Measurements from ENCODE around the gene PAPPA2.

The PAPPA2 gene

DNA sequence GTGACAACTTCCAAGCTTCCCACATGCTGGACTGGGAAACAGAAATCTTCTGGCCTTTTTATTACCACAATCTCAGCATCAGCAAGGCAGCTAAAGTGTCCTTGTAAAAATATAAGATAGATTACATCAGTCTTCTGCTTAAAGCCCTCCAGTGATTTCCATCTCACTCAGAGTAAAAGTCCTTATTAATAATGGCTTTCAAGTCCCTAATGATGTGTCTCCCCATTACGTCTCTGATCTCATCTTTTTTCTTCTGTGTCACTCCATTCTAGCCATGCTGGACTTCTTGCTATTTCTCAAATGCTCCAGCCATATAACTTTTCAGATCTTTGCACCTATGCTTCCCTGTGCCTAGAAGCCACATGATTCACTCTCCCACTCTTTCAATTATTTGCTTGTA is 22.1 kb downstream of the PAPPA2 start:
- in situ Hi-C loops (cut with MboI; ENCODE audit: low sequenced_read_pairs) = no loop called here

DNA sequence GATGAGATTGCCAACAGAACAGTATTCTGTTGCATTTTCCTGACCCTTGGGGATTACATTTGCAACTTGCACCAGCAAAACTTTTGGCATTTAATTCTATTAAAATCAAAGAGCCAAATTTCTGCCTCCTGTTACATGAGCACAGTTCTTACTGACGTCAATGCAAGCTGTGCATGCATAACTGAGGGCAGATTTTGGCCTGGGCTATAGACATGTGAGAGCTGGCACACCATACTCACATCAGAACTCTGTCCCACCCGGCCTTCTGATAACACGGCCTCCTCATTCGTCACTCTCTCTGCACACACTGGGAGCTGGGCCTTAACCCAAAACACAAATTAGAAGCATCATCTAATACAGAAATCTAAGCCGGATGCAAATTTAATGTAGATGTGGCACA is 31.5 kb downstream of the PAPPA2 start:
- in situ Hi-C loops (cut with MboI; ENCODE audit: low sequenced_read_pairs) = no loop called here

DNA sequence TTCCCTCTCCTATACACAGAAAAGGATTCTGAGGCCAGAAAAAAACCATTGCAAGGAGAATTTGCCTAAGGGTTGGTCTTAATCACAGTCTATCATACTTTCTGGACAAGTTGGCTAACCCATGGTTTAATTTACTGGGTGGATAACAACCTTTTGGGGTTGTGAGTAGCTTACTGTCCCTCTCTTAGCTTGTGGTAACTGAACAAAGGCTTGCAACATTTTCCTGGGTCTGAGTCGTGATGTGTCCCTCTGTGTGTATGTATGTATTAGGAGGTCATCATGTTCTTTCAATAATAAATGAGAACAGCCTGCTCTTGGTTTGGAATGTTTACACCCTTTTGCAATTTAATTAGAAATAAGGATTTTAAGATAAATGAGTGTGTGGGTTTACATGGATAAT is 36.7 kb downstream of the PAPPA2 start:
- in situ Hi-C loops (cut with MboI; ENCODE audit: low sequenced_read_pairs) = no loop called here

DNA sequence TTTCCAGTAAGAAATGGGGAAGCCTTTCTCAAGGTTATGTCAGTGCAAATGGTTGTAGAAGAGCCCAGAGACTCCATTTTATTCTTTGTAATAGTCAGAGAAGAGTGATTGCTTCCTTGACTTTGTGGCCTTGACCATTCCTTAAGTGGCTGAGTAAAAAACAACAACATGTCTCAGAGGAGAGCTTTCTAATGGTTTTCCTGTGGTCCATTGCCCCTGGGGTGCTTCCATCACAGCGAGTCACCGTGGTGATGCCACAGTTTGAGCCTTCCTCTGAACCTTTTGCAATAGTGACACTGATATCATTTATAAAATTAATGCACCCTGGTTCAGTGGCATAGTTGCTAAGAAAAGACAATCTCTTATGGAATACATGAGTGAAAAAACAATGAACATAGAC is 38.6 kb downstream of the PAPPA2 start:
- in situ Hi-C loops (cut with MboI; ENCODE audit: low sequenced_read_pairs) = no loop called here

DNA sequence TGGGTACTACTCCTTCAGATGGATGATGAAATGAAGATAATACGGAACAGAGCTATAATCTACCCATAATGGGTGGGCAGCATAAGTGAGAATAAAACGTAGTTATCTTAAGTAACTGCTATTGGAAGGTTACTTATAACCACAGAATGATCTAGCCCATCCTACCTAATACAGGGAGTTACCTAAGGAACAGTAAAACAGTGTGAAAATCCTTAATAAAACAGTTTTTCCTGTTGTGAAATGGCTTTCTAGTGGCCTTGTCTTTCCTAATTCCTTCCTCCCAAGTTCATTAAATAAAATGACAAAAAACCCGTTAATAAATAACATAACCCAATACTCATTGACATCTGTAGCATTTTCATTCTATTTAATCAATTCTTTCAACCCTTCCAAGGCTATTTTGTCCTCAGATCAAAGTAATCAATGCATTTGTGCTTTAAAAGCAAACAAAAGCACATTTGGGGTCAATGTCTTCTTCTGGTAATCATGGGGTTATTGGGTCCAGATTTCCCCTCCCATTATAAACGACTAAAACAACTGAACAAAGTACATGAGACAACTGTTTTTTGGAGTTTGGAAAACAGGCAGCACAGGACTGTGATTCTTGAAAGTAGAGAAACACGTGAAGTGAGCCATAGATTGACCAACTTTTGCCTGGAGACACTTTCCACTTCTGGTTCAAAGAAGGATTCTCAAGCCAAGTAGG is 42.0 kb downstream of the PAPPA2 start:
- in situ Hi-C loops (cut with MboI; ENCODE audit: low sequenced_read_pairs) = no loop called here

DNA sequence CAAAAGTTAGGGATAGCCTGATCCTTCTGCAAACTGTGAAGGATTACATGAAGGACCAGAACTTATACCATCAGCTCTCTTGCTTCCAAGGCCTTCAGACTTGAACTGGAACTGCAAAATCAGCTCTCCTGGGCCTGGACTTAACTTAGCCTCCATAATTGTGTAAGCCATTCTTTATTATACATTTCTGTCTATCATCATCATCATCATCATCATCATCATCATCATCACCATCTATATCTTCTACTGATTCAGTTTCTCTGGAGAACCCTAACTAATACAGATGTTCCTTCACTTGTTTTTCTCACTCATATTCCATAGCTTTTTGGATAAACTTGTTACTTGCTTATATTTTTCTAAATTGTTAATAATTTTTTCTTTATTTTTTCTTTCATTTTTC is 50.0 kb downstream of the PAPPA2 start:
- in situ Hi-C loops (cut with MboI; ENCODE audit: low sequenced_read_pairs) = no loop called here

DNA sequence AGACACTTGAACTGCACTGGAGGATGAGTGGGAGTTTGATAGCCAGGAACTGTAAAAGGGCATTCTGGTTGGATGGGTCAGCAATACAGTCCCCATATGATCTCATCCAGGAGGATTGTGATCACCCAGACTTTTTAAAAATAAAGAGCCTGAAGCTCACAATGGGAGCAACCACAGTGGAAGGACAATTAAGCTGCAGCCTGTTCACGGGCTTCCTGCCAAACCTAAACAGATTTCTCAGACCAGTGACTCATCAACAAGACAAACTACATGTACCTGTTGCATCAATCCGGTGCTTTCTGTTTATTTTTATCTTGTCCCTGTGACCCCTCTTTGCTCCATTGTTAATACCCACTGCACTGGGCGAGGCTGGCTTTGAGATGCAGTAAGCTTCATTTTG is 52.3 kb downstream of the PAPPA2 start:
- in situ Hi-C loops (cut with MboI; ENCODE audit: low sequenced_read_pairs) = no loop called here

DNA sequence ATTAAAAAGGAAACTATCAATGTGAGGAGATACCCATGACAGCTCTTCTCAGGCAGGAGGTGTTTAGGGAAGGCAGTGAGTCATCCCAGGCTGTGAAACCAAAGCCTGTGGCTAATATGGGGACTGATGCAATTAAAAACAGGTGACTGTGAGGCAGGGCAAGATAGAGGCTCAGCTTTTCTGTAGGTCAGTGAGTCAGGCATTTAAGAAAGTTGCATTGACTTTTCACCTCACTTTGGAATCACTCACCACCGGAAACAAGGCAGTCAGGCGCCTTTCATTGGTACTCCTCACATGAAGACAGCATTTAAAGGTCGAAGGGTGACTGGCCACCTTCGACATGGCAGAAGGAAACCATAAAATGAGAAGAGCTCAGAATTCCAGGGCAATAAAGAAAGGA is 54.5 kb downstream of the PAPPA2 start:
- in situ Hi-C loops (cut with MboI; ENCODE audit: low sequenced_read_pairs) = no loop called here

DNA sequence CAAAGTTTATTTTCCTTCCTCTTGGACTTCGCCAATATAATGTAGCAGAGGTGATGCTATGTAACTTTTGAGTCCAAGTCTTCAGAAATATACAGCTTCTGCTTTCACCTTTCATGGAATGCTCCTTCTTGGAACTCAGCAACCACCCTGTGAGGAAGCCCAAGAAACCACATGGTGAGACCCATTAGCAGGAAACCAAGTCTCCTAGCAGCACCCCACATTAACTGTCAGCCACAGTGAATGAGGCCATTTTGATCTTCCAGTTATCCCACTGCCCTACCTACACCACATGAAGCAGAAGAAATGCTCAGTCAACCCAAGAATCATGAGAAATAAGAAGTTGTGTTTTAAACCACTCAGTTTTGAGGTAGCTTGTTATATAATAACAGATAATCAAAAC is 58.2 kb downstream of the PAPPA2 start:
- in situ Hi-C loops (cut with MboI; ENCODE audit: low sequenced_read_pairs) = no loop called here

DNA sequence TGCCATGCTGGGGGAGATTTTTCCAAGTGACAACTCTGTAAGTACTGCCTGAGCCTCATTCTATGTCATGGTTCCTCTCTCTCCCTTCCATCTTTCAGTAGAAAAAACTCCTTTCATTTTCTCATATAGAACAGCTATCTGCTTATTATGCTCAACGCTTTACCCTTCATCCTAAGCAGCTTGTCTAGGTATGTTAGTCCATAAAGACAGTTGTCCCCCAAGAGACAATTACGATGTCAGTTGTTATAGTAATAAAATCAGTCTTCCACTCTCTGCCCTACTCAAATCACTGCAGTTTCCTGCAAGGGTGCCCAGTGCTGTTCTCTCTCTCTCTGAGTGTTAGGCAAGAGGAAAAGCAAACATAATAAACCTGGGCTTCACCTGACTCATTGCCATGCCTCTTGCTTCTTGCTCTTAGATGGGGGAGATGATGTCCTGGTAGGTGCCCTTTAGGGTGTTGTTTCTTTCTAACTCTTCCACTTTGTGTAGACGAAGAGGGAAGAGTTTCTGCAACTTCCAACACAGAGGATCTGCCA is 59.4 kb downstream of the PAPPA2 start:
- in situ Hi-C loops (cut with MboI; ENCODE audit: low sequenced_read_pairs) = no loop called here

DNA sequence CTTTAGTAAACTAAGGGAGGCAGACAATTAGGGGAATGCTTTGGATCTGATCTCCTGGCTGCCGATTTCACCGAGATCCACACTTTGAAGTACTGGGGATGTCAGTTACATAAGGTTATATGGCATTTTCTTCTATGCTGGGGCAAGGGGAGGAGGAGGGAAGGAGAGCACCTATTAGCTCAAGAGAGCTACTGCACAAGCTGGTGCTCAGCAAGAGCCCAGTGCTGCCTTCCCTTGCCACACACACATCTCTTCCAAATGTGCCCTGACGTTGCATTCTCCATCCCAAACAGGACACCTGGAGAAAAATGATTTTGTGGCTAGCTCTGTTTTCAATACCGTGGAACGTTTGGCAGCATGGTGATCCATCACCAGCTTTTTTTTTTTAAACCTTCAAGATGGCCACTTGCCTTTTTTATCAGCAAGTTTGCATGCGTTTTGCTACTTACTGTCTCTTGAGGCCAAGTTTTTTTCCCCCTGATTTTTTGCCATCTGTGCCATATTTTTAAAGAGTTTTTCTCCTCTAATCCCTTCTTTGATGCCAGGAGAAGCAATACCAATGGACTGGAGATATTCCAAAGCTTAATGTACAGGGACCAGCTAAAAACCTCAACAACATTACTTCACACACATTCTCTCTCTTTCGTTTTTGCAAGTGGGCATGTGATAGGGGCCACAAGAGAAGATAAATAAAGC is 66.6 kb downstream of the PAPPA2 start:
- in situ Hi-C loops (cut with MboI; ENCODE audit: low sequenced_read_pairs) = no loop called here

DNA sequence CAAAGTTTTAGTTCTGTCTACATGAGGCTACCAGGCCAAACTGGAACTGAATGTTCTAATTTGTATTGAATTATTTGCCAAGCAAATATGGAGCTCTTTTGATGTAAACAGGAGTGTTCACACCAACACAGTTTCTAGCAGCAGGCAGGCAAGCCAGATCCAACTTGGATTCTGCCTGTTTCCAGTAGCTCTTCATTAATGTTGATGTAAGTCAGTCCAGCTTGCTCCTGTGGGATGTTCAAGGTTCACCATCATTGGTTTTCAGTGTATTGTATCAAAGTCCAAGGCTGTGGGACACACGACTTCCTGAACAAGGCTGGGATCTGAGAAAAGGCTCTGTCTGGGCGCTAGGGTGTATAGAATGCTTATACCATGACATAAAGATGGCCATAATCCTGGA is 68.1 kb downstream of the PAPPA2 start:
- in situ Hi-C loops (cut with MboI; ENCODE audit: low sequenced_read_pairs) = no loop called here

DNA sequence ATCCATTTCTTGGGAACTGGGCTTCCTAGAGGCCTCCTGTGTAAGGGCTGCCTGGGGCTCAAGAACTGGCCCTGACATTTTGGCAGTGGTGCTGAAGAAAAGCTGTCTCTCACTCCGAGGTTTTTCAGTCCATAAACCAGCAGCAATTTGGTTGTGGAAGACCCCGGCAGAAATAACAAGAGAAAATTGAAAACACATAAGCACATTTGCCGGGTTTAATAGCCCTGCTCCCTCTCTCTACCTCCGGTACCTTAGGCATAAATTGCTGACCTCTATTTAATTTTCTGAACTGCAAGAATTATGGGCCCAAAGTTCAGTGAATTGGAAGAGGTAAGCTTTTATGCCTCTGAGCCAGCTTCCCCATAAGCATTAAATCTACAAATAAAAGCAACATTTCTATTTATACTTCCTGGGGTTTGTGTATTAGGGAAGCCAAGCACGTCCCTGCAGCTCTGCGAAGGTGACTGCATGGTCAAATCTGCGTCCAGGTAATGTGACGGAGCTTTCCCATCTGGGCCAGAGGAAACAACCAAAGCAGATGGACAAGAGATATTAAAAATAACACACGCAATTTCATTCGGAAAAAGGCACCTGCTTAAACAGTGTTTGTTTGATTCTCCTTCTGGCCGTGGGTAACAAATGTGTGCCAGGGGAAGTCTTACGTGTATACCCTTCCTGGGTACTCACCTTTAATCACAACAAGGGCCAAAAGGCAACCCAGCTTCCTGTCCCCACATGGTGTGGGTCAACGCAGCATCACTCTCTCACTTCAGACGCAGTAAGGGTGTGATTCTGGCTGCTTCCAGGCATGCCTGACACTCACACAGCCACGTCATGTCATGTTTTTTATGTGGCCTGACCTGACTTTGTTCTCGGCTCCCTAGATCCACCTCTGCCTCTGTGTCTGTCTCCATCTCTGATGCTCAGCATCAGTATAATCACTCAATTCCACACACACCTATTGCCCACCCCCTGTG is 69.2 kb downstream of the PAPPA2 start:
- in situ Hi-C loops (cut with MboI; ENCODE audit: low sequenced_read_pairs) = no loop called here

DNA sequence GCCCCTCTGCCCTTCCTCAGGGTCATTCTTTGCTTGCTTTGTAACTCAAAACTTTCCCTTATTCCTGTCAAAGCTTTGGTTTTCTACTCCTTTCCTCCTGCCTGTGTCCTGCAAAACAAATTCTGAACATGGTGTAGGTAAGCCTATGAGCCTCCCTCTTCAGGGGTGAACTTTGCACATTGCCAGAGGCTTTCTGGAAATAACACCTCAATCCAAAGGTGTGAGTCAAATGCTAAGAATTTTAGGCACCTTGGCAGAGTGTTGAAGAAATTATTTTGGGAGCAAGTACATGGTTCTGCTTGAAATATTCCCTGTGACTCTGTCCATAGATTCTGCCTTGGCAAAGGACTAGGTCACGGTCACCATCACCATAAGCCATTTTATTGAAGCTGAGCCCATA is 70.0 kb downstream of the PAPPA2 start:
- in situ Hi-C loops (cut with MboI; ENCODE audit: low sequenced_read_pairs) = no loop called here

DNA sequence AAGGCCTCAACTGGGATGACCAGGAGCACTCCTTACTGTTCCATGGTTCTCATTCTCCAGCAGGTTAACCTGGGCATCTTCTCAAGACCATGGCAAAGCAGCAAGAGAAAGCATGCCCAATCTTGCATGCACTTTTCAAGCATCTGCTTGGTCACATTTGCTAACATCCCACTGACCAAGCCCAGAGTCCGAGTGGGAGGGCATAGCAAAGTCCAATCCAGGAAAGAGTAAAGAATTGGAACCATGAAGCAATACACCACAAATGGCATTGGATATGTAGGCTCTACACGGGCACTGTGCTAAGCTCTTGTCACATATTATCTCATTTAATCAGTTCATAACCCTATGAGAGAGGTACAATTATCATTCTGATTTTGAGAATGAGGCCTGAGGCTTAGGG is 73.6 kb downstream of the PAPPA2 start:
- in situ Hi-C loops (cut with MboI; ENCODE audit: low sequenced_read_pairs) = no loop called here

DNA sequence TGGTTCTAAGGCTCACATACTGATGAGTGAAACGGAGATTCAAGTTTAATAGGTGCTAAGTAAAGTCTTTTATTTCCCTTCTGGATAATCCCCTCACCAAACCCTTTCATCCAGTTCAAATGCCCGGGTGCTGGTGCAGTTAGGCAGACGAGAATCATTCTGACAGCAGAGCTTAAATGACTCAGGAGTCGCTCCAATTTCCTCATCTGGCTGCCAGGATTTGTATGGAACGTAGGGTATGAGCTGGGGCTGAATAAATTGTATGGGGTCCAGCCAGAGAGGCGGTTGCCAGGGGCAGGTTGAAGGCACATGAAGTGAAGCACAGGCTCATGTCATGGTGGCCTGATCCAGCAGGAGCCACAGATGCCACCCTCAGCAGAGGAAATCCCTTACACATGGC is 76.0 kb downstream of the PAPPA2 start:
- in situ Hi-C loops (cut with MboI; ENCODE audit: low sequenced_read_pairs) = no loop called here

DNA sequence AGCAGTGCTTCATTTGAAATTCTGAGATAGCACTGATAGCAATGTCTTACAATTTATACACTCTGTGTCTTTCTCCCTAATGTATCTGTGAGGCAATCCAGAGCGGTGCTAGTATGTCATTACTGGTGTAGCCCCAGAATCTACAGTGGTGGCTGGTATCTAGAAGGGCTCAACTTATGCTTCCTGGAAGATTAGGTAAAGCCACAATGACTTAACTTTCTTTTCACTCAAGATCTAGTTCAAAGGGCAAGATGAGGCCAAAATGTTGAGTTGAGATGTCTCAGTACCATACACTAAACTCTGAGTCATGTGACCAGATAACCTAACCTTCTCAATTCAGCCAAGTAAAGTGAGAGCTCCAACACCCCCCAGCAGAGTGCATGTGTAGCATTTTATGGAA is 77.5 kb downstream of the PAPPA2 start:
- in situ Hi-C loops (cut with MboI; ENCODE audit: low sequenced_read_pairs) = no loop called here

DNA sequence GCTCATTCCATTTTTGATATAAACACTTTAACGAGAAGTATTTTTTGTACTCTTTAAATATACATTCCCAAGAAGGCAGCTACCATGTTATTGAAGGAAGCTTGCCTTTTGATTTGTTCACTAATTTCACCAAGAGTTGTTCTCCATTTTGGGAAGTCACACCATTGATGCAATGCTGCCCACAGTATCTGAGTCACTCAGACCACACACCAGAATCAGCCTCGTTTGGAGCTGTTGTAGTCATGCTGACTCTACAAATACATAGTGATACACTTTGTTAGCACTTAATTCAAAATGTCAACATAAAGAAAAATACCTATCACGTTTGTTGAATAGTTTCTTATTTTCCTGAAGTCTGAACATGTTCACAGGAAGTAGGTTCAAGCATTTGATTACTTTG is 78.7 kb downstream of the PAPPA2 start:
- in situ Hi-C loops (cut with MboI; ENCODE audit: low sequenced_read_pairs) = no loop called here

DNA sequence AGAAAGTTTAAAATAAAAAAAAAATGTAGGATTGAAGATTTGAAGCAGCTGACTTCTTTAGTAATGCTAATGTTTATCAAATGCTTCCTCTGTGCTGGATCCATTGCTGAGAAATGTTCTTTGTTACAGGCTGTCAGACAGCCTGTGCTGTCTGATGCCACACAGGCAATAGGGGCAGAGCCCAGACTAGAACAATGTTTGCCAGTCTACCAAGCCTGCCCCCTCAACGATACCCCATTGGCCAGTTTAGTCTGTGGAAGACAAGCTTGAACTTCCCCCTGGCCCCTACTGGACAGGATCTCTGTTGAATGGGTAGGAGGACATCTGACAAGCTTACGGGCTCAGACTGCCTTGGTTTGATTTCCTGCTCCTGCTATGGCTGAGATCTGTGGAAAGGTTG is 79.4 kb downstream of the PAPPA2 start:
- in situ Hi-C loops (cut with MboI; ENCODE audit: low sequenced_read_pairs) = no loop called here

DNA sequence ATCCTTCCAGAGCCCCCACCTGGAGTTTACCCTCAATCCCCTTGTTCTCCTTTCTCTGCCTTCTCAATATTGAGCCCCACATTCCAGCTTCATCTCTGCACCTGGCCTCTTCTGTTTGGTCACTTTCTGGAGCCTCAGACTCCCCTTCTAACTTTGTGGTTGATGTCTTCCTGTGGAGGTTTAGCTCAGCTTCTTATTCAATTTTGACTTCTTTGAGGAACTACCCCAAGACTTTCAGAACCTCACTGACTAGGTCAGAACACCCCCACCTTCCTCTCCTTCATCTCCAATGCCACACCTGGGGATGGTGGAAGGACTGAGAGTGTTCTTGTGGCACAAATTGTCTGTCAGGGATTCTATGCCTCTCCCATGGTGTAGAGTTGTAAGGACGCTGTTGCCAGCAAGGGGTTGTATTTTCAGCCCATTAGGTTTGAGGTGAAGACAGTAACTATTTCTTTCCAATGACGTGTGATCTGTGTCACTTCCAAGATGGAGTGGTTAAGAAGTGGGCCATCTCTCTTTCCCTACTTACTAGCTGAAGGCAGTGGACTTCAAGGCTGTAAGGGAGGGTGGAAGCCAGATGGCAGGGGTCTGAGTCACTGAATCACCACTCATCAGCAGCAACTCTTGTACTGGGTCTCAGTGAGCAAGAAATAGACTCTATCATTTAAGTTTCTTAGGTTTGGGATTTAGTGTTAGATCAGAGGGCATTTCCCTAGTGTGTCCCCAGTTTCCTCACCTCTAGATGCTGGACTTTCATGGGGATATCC is 80.6 kb downstream of the PAPPA2 start:
- in situ Hi-C loops (cut with MboI; ENCODE audit: low sequenced_read_pairs) = no loop called here
